K562 (cell line): ENCODE measurements around the gene PPP1R9A.

Source experiments
- MECOM ChIP-seq: fragments of 250-450 bp; sonication (Bioruptor Pico); IDR thresholded peaks from 2 replicates; pipeline ENCODE4 v1.8.0; 2022; ENCODE audit warnings: inconsistent platforms
- PTBP1 ChIP-seq: fragments of 200-400 bp; formaldehyde crosslinking; IDR thresholded peaks from 2 replicates; pipeline ENCODE4 v1.6.1; 2017; ENCODE audit warnings: low read depth, low read length
- REST ChIP-seq, 2 experiments: fragments of 450-650 bp; formaldehyde crosslinking in 1 of 2; IDR thresholded peaks; 2 replicates each; pipeline versions ENCODE4 v1.4.0 to v1.6.1; 2014 to 2020; ENCODE audit warnings: mild to moderate bottlenecking in 2 of 2, borderline replicate concordance in 1 of 2, low read depth in 1 of 2
- ZNF263 ChIP-seq: sonication (generic); formaldehyde crosslinking; IDR thresholded peaks from 2 replicates; pipeline ENCODE4 v1.8.0; 2022; ENCODE audit warnings: mild to moderate bottlenecking, missing genetic modification reagents, borderline replicate concordance
- ZNF655 ChIP-seq: fragments of 250-450 bp; sonication (Bioruptor Pico); IDR thresholded peaks from 2 replicates; pipeline ENCODE4 v1.5.0; 2021

- TF ChIP-seq PTBP1 (no peak), MECOM (CRISPR knock-in tag) (no peak), ZNF655 (CRISPR knock-in tag) (no peak), ZNF263 (CRISPR knock-in tag) (no peak), REST (IDR thresholded peaks at IDR 0.05; ENCODE audit: borderline replicate concordance) (no peak), REST (CRISPR knock-in tag; IDR thresholded peaks at IDR 0.05; ENCODE audit: low read depth) (no peak)
These were observed 73.2 kb downstream of the PPP1R9A start for GRCh38 chr7:94980418-94981142.
